ENCODE data around the gene TLE4.

The TLE4 gene

DNA sequence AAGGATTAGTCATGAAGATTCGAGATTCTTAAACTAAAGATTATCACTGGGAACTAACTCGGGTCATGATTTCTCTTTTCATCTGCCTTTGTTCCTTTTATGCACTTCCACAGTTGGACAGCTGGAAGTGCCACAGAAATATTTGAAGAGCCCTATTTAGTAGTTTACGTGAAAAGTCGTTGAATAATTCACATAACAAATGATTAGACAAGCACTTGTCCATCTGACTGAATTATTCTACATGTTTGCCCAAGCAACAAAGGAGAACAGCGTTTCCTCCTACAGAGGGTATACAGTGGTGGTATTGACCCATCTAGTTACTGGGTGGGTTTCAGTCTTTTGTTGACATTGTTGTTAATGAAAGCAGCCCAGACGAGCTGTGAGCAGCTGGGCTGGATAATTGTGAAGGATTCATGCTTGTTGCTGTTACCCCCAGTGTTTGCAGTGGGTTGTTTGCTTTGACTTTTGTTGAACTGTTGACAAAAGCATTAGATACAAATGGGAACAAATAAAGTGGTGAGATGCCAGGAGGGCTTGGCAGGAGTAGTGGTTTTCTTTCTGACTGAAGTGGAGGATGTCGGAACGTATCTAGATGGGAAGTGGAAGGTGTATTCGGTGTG, 96.2 kb downstream of the TLE4 start:
- DNase-seq (ENCODE audit: low read depth) = no peak
- TF ChIP-seq, protein P1, sequence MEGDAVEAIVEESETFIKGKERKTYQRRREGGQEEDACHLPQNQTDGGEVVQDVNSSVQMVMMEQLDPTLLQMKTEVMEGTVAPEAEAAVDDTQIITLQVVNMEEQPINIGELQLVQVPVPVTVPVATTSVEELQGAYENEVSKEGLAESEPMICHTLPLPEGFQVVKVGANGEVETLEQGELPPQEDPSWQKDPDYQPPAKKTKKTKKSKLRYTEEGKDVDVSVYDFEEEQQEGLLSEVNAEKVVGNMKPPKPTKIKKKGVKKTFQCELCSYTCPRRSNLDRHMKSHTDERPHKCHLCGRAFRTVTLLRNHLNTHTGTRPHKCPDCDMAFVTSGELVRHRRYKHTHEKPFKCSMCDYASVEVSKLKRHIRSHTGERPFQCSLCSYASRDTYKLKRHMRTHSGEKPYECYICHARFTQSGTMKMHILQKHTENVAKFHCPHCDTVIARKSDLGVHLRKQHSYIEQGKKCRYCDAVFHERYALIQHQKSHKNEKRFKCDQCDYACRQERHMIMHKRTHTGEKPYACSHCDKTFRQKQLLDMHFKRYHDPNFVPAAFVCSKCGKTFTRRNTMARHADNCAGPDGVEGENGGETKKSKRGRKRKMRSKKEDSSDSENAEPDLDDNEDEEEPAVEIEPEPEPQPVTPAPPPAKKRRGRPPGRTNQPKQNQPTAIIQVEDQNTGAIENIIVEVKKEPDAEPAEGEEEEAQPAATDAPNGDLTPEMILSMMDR (conservative IDR thresholded peaks at IDR 0.05; ENCODE audit: low read length) = no peak
- H3K4me3 ChIP-seq (ENCODE audit: low read length) = no peak overlapping the region

DNA sequence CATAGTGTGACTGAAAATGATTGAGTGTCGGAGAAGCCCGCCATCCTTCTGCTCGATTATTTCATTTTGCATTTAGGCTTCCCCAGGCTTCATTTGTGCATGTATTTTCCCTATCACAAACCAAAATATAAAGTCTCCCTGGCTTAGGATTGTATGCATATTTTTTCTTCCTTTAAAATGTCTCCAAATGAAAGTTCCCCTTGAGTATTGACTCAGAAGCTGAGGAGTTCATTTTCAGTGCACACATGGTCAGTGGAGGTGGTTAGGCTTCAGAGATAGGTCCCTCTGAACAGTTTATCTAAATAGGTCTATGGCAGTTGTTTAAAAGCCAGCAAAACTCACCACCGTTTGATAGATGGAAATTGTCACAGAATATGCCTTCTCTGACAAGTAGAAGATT, 97.2 kb downstream of the TLE4 start:
- H3K4me3 ChIP-seq (ENCODE audit: low read length) = no peak overlapping the region
- DNase-seq (ENCODE audit: low read depth) = no peak
- TF ChIP-seq, protein P1 (conservative IDR thresholded peaks at IDR 0.05; ENCODE audit: low read length) = no peak

DNA sequence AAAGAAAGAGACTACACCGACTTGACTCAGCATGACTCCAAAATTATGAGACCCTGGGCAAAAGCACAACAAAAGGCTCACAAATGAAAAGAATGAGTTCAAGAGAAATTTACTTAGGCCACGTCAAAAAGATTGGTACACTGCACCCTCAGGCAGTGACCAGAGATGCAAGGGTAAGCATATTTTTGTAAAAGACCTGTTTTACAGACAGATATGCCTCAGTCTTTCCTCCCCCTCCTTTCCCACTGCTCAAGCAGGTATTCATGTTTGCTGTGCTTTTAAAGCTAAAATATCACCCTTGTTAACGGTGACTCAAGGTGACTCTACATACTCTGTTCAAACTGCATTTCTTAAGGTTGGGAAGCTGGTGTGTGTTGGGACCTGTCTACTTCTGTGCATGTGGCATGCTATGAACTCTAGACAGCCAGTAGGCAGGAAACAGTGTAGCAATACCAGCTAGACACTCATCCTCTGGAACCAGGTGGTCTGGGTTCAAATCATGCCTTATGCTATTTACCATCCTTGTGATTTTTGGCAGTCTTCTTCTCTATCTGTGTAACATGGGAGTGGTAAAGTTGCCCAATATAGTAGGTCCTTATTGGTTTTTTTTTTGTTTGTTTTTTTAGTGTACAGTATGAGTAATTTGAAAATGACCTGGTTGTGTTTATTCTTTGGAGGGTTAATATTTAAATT, 98.7 kb downstream of the TLE4 start:
- no peak overlapping the region for H3K4me3 ChIP-seq (ENCODE audit: low read length)
- TF ChIP-seq, protein P1 (conservative IDR thresholded peaks at IDR 0.05; ENCODE audit: low read length) = no peak
- DNase-seq (ENCODE audit: low read depth) = no peak

DNA sequence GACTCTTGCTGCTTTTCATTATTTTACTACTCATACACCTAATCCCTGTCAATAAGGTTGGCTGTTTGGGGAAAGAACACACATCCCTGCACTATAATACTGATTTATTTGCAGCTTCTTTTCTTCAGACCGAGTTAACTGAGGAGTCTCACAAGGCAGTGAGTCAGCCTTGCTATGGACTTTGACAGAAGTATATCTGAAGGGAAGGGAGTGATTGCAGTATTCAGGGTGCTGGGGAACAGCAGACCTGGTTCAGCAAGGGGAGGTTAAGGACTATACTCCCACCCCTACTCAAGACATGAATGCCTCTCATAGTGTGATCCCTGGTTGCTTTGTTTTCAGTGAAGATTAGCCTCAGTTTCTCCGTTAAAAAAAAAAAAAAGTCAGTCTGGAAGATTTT, 99.8 kb downstream of the TLE4 start:
- TF ChIP-seq, protein P1 (conservative IDR thresholded peaks at IDR 0.05; ENCODE audit: low read length) = no peak
- no peak overlapping the region for H3K4me3 ChIP-seq (ENCODE audit: low read length)
- no peak for DNase-seq (ENCODE audit: low read depth)

DNA sequence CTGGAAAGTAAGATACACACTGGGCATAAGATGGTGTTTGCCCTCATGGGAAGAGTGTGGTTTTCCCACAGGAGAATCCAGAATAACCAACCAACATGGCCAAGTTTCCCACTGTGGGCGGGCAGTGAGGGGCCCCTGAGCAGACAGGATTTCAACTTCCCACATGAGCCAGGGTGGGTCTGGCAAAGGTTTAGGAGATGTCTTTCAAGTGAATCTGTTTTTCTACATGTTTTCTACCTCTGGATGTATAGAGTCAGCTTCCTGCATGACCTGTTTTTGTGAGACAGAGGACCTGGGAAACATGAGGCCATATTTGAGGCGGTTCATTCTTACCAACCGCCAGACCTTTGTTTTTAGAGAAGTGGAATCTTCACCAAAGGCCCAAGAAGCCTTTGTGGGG, 100.5 kb downstream of the TLE4 start:
- TF ChIP-seq, protein P1 (conservative IDR thresholded peaks at IDR 0.05; ENCODE audit: low read length) = no peak
- no peak overlapping the region for H3K4me3 ChIP-seq (ENCODE audit: low read length)
- DNase-seq (ENCODE audit: low read depth) = no peak

DNA sequence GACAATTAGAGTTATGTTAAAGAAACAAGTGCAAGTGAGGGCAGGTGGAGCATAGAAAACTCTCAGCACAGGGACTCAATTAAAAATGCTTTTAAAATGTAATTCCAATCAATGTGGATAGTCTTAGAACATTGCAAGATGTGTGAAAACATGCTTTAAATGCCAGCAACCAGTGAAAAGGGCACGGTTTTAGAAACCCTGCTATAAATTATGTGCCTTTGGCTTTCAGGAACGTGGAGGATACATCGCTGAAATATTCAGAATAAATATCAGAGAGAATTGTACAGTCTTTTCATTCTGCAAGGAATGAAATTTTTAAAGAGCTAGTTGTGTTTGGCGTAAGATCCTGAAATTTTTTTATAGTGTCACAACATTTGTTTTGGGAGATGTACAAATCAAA, 101.1 kb downstream of the TLE4 start:
- DNase-seq (ENCODE audit: low read depth) = peak; percentile 79
- no peak overlapping the region for H3K4me3 ChIP-seq (ENCODE audit: low read length)
- TF ChIP-seq, protein P1 (conservative IDR thresholded peaks at IDR 0.05; ENCODE audit: low read length) = no peak

DNA sequence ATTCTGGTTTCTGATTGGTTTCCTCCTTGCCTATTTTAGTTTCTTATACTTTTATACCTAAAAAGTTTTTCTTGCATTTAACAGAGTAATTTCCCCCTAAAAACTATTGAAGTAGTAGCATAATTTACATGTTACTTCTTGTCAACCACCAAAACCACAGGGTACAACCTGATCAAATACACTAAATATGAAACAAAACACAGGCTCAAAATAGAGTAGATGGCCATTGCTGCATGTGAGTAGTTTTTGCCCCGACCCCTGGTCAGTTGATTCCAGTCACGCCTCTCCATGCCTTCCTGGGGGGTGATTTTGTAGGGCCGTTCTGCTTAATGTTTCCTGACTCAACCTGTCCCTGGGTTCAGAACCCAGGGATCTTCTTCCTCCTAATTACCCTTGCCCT, 101.8 kb downstream of the TLE4 start:
- TF ChIP-seq, protein P1 (conservative IDR thresholded peaks at IDR 0.05; ENCODE audit: low read length) = no peak
- no peak overlapping the region for H3K4me3 ChIP-seq (ENCODE audit: low read length)
- no peak for DNase-seq (ENCODE audit: low read depth)
